GM23338 (cell line): ENCODE results near the gene ABCF2. TPM values are rescaled to one million over a fixed set of nuclear protein-coding genes. Genes with fewer than 3 reads are reported as not detected.

Source experiments
- ATAC-seq: fragments of 200-7000 bp; cut with Tn5 transposase; 3 replicates; pipeline ENCODE4 v1.9.1; 2020
- DNase-seq: peaks from one replicate; pipeline ENCODE4 v3.0.0-alpha.2; 2015; ENCODE audit warnings: low spot score
- H2AFZ ChIP-seq: fragments of 200-600 bp; sonication (generic); 2 replicates; pipeline ENCODE4 v1.8.0; 2016; ENCODE audit warnings: antibody characterized with exemption, mild to moderate bottlenecking, moderate library complexity
- H3F3A ChIP-seq: fragments of 200-600 bp; sonication (generic); replicated peaks from 2 replicates; pipeline ENCODE4 v1.8.0; 2017; ENCODE audit warnings: antibody characterized with exemption, mixed run types, low read depth
- H3K27ac ChIP-seq: fragments of 200-600 bp; sonication (generic); 2 replicates; pipeline ENCODE4 v1.6.1; 2016; ENCODE audit warnings: low read depth
- H3K27me3 ChIP-seq: fragments of 200-600 bp; sonication (generic); 2 replicates; pipeline ENCODE4 v1.8.0; 2016; ENCODE audit warnings: mild to moderate bottlenecking, mixed run types, moderate library complexity; ENCODE audit not compliant: insufficient read depth
- H3K36me3 ChIP-seq: fragments of 200-600 bp; sonication (generic); 2 replicates; pipeline ENCODE4 v1.8.0; 2016; ENCODE audit warnings: mild to moderate bottlenecking; ENCODE audit not compliant: insufficient read depth
- H3K4me1 ChIP-seq: fragments of 200-600 bp; sonication (generic); 2 replicates; pipeline ENCODE4 v1.8.0; 2016; ENCODE audit warnings: mild to moderate bottlenecking, moderate library complexity; ENCODE audit not compliant: insufficient read depth
- H3K4me2 ChIP-seq: fragments of 200-600 bp; sonication (generic); 2 replicates; pipeline ENCODE4 v1.7.1; 2017; ENCODE audit warnings: mixed run types
- H3K4me3 ChIP-seq: fragments of 200-600 bp; sonication (generic); 2 replicates; pipeline ENCODE4 v1.6.1; 2016; ENCODE audit warnings: mixed run types
- H3K79me2 ChIP-seq: fragments of 200-600 bp; sonication (generic); replicated peaks from 2 replicates; pipeline ENCODE4 v1.8.0; 2017; ENCODE audit warnings: mild to moderate bottlenecking; ENCODE audit not compliant: insufficient read depth
- H3K9me2 ChIP-seq: fragments of 200-600 bp; sonication (generic); 2 replicates; pipeline ENCODE4 v1.8.0; 2017; ENCODE audit not compliant: insufficient read depth
- H4K20me1 ChIP-seq: fragments of 200-600 bp; sonication (generic); replicated peaks from 2 replicates; pipeline ENCODE4 v1.8.0; 2017; ENCODE audit warnings: mild to moderate bottlenecking; ENCODE audit not compliant: insufficient read depth
- H3K27ac Mint-ChIP-seq: 2 replicates; pipeline ENCODE4 v1.8.0; 2020; ENCODE audit warnings: inconsistent platforms, mild to moderate bottlenecking, moderate library complexity, mixed read lengths
- H3K27me3 Mint-ChIP-seq: 3 replicates; pipeline ENCODE4 v1.8.0; 2022; ENCODE audit warnings: low read depth, mild to moderate bottlenecking, moderate library complexity, mixed read lengths, inconsistent platforms; ENCODE audit not compliant: insufficient read depth, poor library complexity
- H3K36me3 Mint-ChIP-seq: 3 replicates; pipeline ENCODE4 v1.8.0; 2021; ENCODE audit warnings: low read depth, mild to moderate bottlenecking, inconsistent platforms, moderate library complexity, mixed read lengths
- H3K4me1 Mint-ChIP-seq: 3 replicates; pipeline ENCODE4 v1.8.0; 2020; ENCODE audit warnings: mild to moderate bottlenecking, inconsistent platforms, mixed read lengths
- H3K4me3 Mint-ChIP-seq: 3 replicates; pipeline ENCODE4 v1.8.0; 2021; ENCODE audit warnings: moderate library complexity, mild to moderate bottlenecking, inconsistent platforms, mixed read lengths
- H3K9me3 Mint-ChIP-seq: 3 replicates; pipeline ENCODE4 v1.8.0; 2020; ENCODE audit warnings: moderate library complexity, mild to moderate bottlenecking, inconsistent platforms, mixed read lengths
- CREB1 ChIP-seq: fragments of 250-450 bp; sonication (Bioruptor Pico); IDR thresholded peaks from 2 replicates; pipeline ENCODE4 v1.5.0; 2020; ENCODE audit warnings: low read depth, mild to moderate bottlenecking, moderate library complexity
- EZH2phosphoT487 ChIP-seq: fragments of 200-600 bp; sonication (generic); IDR thresholded peaks from one replicate; pipeline ENCODE4 v1.8.1; 2018; ENCODE audit warnings: antibody characterized with exemption; ENCODE audit not compliant: unreplicated experiment
- ZNF114 ChIP-seq: fragments of 250-450 bp; sonication (Bioruptor Pico); IDR thresholded peaks from 2 replicates; pipeline ENCODE4 v1.5.0; 2020; ENCODE audit warnings: mild to moderate bottlenecking, moderate library complexity
- polyA plus RNA-seq: library from polyadenylated mRNA; unstranded; fragments of >200 nt; fragmentation: Nextera tagmentation; extraction: Ambion mirVana; gene quantifications from 2 replicates; pipeline ENCODE4 v1.2.1, GENCODE V29; 2016
- total RNA-seq: library from RNA; depleted of rRNA; stranded (reverse); fragments of >200 nt; shearing (Covaris generic); gene quantifications from 2 replicates; pipeline ENCODE4 v1.2.3, GENCODE V29; 2014
- TF ChIP-seq, protein P1 (sequence below): IDR thresholded peaks from 2 replicates; pipeline ENCODE4 v1.6.1; 2016; ENCODE audit warnings: antibody characterized with exemption
- TF ChIP-seq, protein P2 (sequence below): fragments of 250-450 bp; sonication (Bioruptor Pico); IDR thresholded peaks from 2 replicates; pipeline ENCODE4 v1.5.0; 2020; ENCODE audit warnings: mild to moderate bottlenecking, moderate library complexity
- TF ChIP-seq, protein P3 (sequence below): IDR thresholded peaks from one replicate; pipeline ENCODE4 v1.6.1; 2018; ENCODE audit warnings: antibody characterized with exemption; ENCODE audit not compliant: unreplicated experiment

Gene ABCF2
- total and polyA plus RNA-seq, 2 experiments from 2014 or later, result 18.7 to 58.7 TPM

DNA sequence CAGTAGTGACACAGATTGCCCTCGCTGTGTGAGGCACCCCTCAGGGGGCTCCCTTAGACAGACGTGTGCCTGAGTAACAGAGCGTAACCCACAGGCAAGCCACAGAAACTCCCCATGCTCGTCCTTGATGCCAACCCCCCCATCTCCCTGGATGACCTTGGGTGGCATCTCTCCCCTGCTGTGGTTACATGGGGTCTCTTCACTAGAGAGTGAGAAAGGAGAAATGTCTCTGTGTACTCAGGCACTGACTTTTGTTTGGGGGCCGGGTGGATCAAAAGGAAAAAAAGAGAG, 38.8 kb downstream of the ABCF2 start (continued):
- TF ChIP-seq, protein P1, sequence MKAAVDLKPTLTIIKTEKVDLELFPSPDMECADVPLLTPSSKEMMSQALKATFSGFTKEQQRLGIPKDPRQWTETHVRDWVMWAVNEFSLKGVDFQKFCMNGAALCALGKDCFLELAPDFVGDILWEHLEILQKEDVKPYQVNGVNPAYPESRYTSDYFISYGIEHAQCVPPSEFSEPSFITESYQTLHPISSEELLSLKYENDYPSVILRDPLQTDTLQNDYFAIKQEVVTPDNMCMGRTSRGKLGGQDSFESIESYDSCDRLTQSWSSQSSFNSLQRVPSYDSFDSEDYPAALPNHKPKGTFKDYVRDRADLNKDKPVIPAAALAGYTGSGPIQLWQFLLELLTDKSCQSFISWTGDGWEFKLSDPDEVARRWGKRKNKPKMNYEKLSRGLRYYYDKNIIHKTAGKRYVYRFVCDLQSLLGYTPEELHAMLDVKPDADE, result no peak
- TF ChIP-seq, protein P2, sequence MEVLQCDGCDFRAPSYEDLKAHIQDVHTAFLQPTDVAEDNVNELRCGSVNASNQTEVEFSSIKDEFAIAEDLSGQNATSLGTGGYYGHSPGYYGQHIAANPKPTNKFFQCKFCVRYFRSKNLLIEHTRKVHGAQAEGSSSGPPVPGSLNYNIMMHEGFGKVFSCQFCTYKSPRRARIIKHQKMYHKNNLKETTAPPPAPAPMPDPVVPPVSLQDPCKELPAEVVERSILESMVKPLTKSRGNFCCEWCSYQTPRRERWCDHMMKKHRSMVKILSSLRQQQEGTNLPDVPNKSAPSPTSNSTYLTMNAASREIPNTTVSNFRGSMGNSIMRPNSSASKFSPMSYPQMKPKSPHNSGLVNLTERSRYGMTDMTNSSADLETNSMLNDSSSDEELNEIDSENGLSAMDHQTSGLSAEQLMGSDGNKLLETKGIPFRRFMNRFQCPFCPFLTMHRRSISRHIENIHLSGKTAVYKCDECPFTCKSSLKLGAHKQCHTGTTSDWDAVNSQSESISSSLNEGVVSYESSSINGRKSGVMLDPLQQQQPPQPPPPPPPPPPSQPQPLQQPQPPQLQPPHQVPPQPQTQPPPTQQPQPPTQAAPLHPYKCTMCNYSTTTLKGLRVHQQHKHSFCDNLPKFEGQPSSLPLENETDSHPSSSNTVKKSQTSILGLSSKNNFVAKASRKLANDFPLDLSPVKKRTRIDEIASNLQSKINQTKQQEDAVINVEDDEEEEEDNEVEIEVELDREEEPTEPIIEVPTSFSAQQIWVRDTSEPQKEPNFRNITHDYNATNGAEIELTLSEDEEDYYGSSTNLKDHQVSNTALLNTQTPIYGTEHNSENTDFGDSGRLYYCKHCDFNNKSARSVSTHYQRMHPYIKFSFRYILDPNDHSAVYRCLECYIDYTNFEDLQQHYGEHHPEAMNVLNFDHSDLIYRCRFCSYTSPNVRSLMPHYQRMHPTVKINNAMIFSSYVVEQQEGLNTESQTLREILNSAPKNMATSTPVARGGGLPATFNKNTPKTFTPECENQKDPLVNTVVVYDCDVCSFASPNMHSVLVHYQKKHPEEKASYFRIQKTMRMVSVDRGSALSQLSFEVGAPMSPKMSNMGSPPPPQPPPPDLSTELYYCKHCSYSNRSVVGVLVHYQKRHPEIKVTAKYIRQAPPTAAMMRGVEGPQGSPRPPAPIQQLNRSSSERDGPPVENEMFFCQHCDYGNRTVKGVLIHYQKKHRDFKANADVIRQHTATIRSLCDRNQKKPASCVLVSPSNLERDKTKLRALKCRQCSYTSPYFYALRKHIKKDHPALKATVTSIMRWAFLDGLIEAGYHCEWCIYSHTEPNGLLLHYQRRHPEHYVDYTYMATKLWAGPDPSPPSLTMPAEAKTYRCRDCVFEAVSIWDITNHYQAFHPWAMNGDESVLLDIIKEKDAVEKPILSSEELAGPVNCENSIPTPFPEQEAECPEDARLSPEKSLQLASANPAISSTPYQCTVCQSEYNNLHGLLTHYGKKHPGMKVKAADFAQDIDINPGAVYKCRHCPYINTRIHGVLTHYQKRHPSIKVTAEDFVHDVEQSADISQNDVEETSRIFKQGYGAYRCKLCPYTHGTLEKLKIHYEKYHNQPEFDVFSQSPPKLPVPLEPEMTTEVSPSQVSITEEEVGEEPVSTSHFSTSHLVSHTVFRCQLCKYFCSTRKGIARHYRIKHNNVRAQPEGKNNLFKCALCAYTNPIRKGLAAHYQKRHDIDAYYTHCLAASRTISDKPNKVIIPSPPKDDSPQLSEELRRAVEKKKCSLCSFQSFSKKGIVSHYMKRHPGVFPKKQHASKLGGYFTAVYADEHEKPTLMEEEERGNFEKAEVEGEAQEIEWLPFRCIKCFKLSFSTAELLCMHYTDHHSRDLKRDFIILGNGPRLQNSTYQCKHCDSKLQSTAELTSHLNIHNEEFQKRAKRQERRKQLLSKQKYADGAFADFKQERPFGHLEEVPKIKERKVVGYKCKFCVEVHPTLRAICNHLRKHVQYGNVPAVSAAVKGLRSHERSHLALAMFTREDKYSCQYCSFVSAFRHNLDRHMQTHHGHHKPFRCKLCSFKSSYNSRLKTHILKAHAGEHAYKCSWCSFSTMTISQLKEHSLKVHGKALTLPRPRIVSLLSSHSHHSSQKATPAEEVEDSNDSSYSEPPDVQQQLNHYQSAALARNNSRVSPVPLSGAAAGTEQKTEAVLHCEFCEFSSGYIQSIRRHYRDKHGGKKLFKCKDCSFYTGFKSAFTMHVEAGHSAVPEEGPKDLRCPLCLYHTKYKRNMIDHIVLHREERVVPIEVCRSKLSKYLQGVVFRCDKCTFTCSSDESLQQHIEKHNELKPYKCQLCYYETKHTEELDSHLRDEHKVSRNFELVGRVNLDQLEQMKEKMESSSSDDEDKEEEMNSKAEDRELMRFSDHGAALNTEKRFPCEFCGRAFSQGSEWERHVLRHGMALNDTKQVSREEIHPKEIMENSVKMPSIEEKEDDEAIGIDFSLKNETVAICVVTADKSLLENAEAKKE (CRISPR knock-in tag), result no peak
- TF ChIP-seq CREB1 (CRISPR knock-in tag) (no peak), EZH2phosphoT487 (no peak)

DNA sequence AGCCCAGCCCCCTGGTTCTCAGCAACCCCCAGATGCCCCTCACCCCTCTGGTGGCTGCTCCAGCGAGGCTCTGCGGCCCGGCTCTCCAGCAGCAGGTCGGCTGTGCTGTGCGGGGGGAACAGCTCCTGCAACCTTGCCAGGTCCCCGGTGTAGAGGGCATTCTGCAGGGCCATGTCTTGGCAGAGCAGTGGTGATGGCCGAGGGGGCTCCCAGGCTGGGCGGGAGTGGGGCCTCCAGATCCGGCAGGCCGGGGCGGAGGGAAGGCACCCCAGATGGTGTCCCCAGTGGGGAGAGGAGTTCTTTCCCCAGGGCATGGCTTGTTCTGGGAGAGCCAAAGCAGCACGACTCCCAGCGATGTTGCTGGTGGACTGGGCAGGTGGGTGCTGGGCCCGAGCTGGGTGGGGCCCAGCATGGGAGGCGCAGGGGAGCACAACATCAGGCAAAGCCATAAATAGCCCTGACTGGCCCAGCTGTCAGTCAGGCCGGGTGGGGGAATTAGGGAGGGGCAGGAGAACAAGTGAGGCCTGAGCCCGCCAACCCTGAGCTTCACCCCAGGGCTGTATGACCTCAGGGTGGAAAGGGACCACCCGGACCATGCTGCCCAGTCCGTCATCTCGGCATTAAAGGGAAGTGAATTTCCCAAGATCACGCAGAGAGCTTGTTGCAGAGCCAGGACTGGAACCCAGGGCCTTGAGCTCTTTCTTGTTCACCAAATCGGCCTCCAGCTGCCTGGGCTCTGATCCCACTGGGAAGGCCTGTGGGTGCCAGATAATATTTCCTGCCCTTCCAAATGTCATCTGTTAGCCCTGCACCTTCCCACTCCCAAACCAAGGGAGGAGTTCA, 39.4 kb downstream of the ABCF2 start:
- ATAC-seq (peak; percentile 44), DNase-seq (no peak)
- H3K4me1 ChIP-seq, result no peaks in the 10 kb centered on the region
- no peaks in the 10 kb centered on the region for H3K36me3 Mint-ChIP-seq
- H3K4me2 ChIP-seq, result no peak overlapping the region
- peaks cover 4% of the 10 kb centered on the region for H3K27me3 Mint-ChIP-seq
- no peak overlapping the region for H2AFZ ChIP-seq
- H3K27ac ChIP-seq, result no peak overlapping the region
- H4K20me1 ChIP-seq, result no peaks in the 10 kb centered on the region
- no peaks in the 10 kb centered on the region for H3K9me3 Mint-ChIP-seq
- H3K4me3 ChIP-seq, result no peak overlapping the region
- no peak overlapping the region for H3K4me3 Mint-ChIP-seq
- H3K27me3 ChIP-seq, result no peaks in the 10 kb centered on the region
- no peaks in the 10 kb centered on the region for H3K9me2 ChIP-seq
- H3K36me3 ChIP-seq, result no peaks in the 10 kb centered on the region
- H3K79me2 ChIP-seq, result no peaks in the 10 kb centered on the region
- H3K27ac Mint-ChIP-seq, result no peak overlapping the region
- H3F3A ChIP-seq, result no peaks in the 10 kb centered on the region
- H3K4me1 Mint-ChIP-seq, result no peaks in the 10 kb centered on the region
- TF ChIP-seq, protein P3, sequence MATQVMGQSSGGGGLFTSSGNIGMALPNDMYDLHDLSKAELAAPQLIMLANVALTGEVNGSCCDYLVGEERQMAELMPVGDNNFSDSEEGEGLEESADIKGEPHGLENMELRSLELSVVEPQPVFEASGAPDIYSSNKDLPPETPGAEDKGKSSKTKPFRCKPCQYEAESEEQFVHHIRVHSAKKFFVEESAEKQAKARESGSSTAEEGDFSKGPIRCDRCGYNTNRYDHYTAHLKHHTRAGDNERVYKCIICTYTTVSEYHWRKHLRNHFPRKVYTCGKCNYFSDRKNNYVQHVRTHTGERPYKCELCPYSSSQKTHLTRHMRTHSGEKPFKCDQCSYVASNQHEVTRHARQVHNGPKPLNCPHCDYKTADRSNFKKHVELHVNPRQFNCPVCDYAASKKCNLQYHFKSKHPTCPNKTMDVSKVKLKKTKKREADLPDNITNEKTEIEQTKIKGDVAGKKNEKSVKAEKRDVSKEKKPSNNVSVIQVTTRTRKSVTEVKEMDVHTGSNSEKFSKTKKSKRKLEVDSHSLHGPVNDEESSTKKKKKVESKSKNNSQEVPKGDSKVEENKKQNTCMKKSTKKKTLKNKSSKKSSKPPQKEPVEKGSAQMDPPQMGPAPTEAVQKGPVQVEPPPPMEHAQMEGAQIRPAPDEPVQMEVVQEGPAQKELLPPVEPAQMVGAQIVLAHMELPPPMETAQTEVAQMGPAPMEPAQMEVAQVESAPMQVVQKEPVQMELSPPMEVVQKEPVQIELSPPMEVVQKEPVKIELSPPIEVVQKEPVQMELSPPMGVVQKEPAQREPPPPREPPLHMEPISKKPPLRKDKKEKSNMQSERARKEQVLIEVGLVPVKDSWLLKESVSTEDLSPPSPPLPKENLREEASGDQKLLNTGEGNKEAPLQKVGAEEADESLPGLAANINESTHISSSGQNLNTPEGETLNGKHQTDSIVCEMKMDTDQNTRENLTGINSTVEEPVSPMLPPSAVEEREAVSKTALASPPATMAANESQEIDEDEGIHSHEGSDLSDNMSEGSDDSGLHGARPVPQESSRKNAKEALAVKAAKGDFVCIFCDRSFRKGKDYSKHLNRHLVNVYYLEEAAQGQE, result no peak
- no peak for TF ChIP-seq ZNF114 (CRISPR knock-in tag)
